Endodermal cell (in vitro differentiated cells): ENCODE data around the gene CDK5R1. TPM values are rescaled to one million over a fixed set of nuclear protein-coding genes. Genes with fewer than 3 reads are reported as not detected.

Experiments used
- DNase-seq: peaks from one replicate; pipeline ENCODE4 v3.0.0-alpha.2; 2017
- H3K27ac ChIP-seq: 2 replicates; pipeline ENCODE4 v1.5.1; 2013; ENCODE audit warnings: mild to moderate bottlenecking, low read depth, low read length, moderate library complexity
- H3K27me3 ChIP-seq: 2 replicates; pipeline ENCODE4 v1.6.1; 2013; ENCODE audit warnings: mild to moderate bottlenecking, low read length, moderate library complexity; ENCODE audit not compliant: insufficient read depth, control insufficient read depth, poor library complexity, severe bottlenecking
- H3K36me3 ChIP-seq: 2 replicates; pipeline ENCODE4 v1.7.0; 2013; ENCODE audit warnings: mild to moderate bottlenecking, low read length, moderate library complexity; ENCODE audit not compliant: control insufficient read depth, insufficient read depth
- H3K4me1 ChIP-seq: one replicate; pipeline ENCODE4 v1.7.0; 2013; ENCODE audit warnings: low read length; ENCODE audit not compliant: control insufficient read depth, insufficient read depth
- H3K4me3 ChIP-seq: 2 replicates; pipeline ENCODE4 v1.5.1; 2013; ENCODE audit warnings: mild to moderate bottlenecking, low read length, moderate library complexity
- H3K9ac ChIP-seq: 2 replicates; pipeline ENCODE4 v1.6.1; 2013; ENCODE audit warnings: mild to moderate bottlenecking, low read length, moderate library complexity; ENCODE audit not compliant: poor library complexity, severe bottlenecking; ENCODE audit errors: extremely low read depth
- H3K9me3 ChIP-seq: 2 replicates; pipeline ENCODE4 v1.6.1; 2013; ENCODE audit warnings: mild to moderate bottlenecking, low read length, moderate library complexity; ENCODE audit not compliant: control insufficient read depth
- H3K27ac Mint-ChIP-seq: 2 replicates; pipeline ENCODE4 v1.8.0; 2020; ENCODE audit warnings: mixed read lengths
- H3K27me3 Mint-ChIP-seq: 2 replicates; pipeline ENCODE4 v1.8.0; 2021; ENCODE audit warnings: mild to moderate bottlenecking, mixed read lengths; ENCODE audit not compliant: insufficient read depth
- H3K36me3 Mint-ChIP-seq: 2 replicates; pipeline ENCODE4 v1.8.0; 2020; ENCODE audit warnings: low read depth, mixed read lengths
- H3K4me1 Mint-ChIP-seq: 2 replicates; pipeline ENCODE4 v1.8.0; 2020; ENCODE audit warnings: mixed read lengths
- H3K4me3 Mint-ChIP-seq: 2 replicates; pipeline ENCODE4 v1.8.0; 2020; ENCODE audit warnings: mild to moderate bottlenecking, moderate library complexity, mixed read lengths
- H3K9me3 Mint-ChIP-seq: 2 replicates; pipeline ENCODE4 v1.8.0; 2020; ENCODE audit warnings: mild to moderate bottlenecking, mixed read lengths
- WGBS, 2 experiments: methylation state at CpG; one replicate each; pipeline versions ENCODE4 v1.1.5 to v1.1.7; 2013; ENCODE audit warnings: missing lambda C conversion rate in 2 of 2, mixed read lengths in 1 of 2; ENCODE audit not compliant: insufficient coverage in 1 of 2, insufficient read length in 1 of 2; 5-methylcytosine and 5-hydroxymethylcytosine counted together
- total RNA-seq, 2 donors: library from RNA; stranded (reverse); fragmentation: NEBNext Ultra II Directional in 1 of 2; extraction: Animal tissue kit (Norgen Biotek cat#: 25700) in 1 of 2; gene quantifications; 2 replicates in 1 of 2; 3 replicates in 1 of 2; pipeline ENCODE4 v1.2.1, GENCODE V29; 2021
- TF ChIP-seq, protein P1 (sequence below): fragments of 200-600 bp; sonication (generic); conservative IDR thresholded peaks from 2 replicates; pipeline ENCODE4 v1.5.0; 2021; ENCODE audit warnings: antibody characterized with exemption, mild to moderate bottlenecking

The CDK5R1 gene
- total RNA-seq, 2 donors from 2014 or later = 9.8 to 10.3 TPM

DNA sequence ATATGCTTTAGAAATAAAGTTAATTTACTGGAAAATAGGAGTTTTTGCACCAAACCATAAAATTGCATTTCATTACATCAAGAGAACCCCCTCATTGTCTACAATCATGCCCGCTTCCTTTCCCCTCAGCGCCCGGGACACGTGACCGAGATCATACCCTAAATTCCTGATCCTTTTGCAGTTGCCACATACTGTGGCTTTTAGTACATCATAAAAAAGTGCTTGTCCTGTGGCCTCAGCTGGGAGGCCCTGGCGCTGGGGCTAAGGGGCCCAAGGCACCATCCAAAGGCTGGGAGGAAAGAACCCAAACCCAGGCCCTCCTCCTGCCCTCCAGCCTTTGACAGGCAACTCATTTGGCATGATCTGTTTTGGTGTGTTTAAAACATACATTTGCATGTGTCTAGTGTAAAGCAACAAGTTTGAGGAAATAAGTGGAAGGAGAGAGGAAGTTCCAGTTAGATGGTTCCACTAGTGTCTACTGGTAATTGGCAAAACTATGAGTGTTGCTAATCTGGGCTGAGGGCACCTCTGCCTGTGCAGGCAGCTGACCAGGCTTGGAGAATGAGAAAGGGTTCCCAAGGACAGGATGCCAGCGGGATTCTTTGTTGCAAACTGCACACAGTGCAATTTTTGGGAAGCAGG, 6.0 kb downstream of the CDK5R1 start:
- no peaks in the 10 kb centered on the region for H3K27me3 Mint-ChIP-seq
- Histone ChIP-seq H3K4me3 (no peak overlapping the region), H3K27ac (no peak overlapping the region), H3K27me3 (no peaks in the 10 kb centered on the region), H3K9ac (no peak overlapping the region), H3K4me1 (peaks cover 10% of the 10 kb centered on the region), H3K9me3 (no peaks in the 10 kb centered on the region), H3K36me3 (peaks cover 18% of the 10 kb centered on the region)
- no peak overlapping the region for H3K27ac Mint-ChIP-seq
- H3K36me3 Mint-ChIP-seq = peaks cover 17% of the 10 kb centered on the region
- H3K4me3 Mint-ChIP-seq = no peak overlapping the region
- peaks cover 34% of the 10 kb centered on the region for H3K4me1 Mint-ChIP-seq
- no peaks in the 10 kb centered on the region for H3K9me3 Mint-ChIP-seq
- TF ChIP-seq, protein P1, sequence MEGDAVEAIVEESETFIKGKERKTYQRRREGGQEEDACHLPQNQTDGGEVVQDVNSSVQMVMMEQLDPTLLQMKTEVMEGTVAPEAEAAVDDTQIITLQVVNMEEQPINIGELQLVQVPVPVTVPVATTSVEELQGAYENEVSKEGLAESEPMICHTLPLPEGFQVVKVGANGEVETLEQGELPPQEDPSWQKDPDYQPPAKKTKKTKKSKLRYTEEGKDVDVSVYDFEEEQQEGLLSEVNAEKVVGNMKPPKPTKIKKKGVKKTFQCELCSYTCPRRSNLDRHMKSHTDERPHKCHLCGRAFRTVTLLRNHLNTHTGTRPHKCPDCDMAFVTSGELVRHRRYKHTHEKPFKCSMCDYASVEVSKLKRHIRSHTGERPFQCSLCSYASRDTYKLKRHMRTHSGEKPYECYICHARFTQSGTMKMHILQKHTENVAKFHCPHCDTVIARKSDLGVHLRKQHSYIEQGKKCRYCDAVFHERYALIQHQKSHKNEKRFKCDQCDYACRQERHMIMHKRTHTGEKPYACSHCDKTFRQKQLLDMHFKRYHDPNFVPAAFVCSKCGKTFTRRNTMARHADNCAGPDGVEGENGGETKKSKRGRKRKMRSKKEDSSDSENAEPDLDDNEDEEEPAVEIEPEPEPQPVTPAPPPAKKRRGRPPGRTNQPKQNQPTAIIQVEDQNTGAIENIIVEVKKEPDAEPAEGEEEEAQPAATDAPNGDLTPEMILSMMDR = no peak
- 83 to 93% methylated on average over 6 to 7 of the region's 7 CpGs for WGBS, 2 experiments
- DNase-seq = no peak

DNA sequence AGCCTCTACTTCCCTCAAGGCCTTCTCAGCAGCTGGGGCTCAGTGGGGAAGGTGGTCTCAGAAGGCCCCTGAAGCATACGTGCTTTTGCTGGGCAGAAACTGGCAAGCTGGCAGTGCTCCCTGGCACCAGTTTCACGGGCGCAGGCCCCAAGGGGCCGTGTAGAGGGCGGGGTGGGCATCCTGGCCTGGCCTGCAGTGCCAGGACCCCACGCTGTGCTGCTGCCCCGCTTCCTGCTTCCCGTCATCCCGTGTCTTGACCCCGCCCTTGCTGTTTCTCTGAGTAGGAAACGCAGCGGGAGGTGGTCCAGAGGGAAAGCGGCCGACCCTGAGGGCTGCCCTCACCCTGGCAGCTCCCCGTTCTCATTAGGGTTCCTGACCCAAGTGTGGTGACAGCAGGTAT, 6.8 kb downstream of the CDK5R1 start:
- no peaks in the 10 kb centered on the region for H3K9me3 ChIP-seq
- Mint-ChIP-seq H3K27me3 (no peaks in the 10 kb centered on the region), H3K4me3 (no peak overlapping the region), H3K4me1 (peaks cover 35% of the 10 kb centered on the region), H3K36me3 (peaks cover 13% of the 10 kb centered on the region), H3K27ac (no peak overlapping the region), H3K9me3 (no peaks in the 10 kb centered on the region)
- H3K4me3 ChIP-seq = no peak overlapping the region
- peaks cover 16% of the 10 kb centered on the region for H3K36me3 ChIP-seq
- no peak overlapping the region for H3K27ac ChIP-seq
- no peak overlapping the region for H3K9ac ChIP-seq
- H3K4me1 ChIP-seq = peaks cover 7% of the 10 kb centered on the region
- TF ChIP-seq, protein P1 = no peak
- no peaks in the 10 kb centered on the region for H3K27me3 ChIP-seq
- 91 to 100% methylated on average over 8 to 15 of the region's 15 CpGs for WGBS, 2 experiments
- no peak for DNase-seq

DNA sequence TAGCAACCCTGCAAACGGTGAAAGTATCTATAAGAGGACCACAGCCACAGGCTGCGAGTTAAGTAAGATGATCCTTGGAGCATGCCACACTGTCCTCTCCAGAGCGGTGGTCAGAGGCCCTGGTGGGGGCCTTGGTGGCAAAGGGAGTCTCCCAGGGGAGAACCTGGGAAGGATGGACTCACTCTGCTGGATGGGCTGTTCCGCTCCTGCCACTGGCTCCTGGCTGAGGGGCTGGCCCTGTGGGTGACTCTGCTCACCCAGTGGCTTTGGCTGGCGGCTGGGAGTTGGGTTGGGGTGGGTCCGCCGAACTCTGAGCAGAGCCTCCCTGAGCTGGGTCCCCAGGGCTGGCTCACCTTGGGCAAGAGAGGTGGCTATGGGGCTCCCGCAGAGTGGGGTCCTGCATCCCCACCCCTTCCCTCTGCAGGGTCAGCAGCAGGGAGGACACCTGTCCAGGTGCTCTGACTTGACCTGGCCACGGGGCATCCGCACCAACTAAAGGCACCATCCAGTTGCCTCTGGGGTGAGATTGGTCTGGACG, 7.3 kb downstream of the CDK5R1 start:
- no peak overlapping the region for H3K4me3 ChIP-seq
- WGBS, 2 experiments = 89 to 94% methylated on average over 3 to 11 of the region's 11 CpGs
- Mint-ChIP-seq H3K4me1 (peaks cover 30% of the 10 kb centered on the region), H3K36me3 (peaks cover 9% of the 10 kb centered on the region), H3K9me3 (no peaks in the 10 kb centered on the region), H3K27ac (no peak overlapping the region), H3K27me3 (no peaks in the 10 kb centered on the region), H3K4me3 (no peak overlapping the region)
- no peak overlapping the region for H3K27ac ChIP-seq
- peaks cover 3% of the 10 kb centered on the region for H3K4me1 ChIP-seq
- no peaks in the 10 kb centered on the region for H3K27me3 ChIP-seq
- DNase-seq = no peak
- H3K36me3 ChIP-seq = peaks cover 11% of the 10 kb centered on the region
- H3K9ac ChIP-seq = no peak overlapping the region
- H3K9me3 ChIP-seq = no peaks in the 10 kb centered on the region
- TF ChIP-seq, protein P1 = no peak
